Measurements from ENCODE around the gene ZNF692.
A peak's percentile ranks its signal among the peaks of the same experiment; 100 is the strongest.
"Not testable (repeated sequence)": the region's sequence is repeated elsewhere in the genome, so short reads cannot be mapped to it uniquely, and the experiment has no call there.

ZNF692 gene

DNA sequence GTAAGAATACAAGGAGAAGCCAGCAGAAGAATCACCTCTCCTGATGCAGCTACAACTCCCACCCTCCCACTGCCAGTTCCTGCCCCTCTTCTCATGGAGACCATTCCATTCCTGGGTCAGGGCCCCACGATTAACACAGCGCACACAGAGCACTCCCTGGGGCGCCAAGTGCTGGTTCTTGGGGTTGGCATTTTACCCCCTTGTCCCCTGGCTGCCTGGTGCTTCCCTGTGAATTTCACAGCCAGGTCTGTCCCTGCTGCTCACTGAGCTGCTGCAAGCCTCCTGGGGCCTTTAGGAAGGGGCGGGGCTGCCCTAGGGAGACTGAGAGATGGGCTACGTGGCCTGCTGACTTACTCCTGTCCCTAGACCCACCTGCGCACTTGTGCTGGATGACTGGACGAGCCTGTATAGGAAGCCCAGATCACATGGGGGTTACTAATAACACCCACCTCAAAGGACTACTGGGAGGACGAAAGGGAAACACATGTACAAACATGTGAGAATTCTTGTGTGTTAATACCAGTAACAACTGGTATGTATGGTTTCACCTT is 16.0 kb downstream of the ZNF692 start:
- Histone ChIP-seq H3K4me3 (ENCODE audit: low read length) (no peak overlapping the region), H3K9ac (ENCODE audit: low read length) (no peak overlapping the region), H3K27me3 (ENCODE audit: control insufficient read depth, insufficient read depth, low read length) (no peaks in the 10 kb centered on the region), H3K27ac (ENCODE audit: low read depth, low read length) (peak overlapping the region; percentile 21), H3K36me3 (ENCODE audit: control insufficient read depth, insufficient read depth, low read length) (peaks cover 27% of the 10 kb centered on the region), H3K4me1 (ENCODE audit: control insufficient read depth, insufficient read depth, low read length) (peaks cover 18% of the 10 kb centered on the region)

GRCh38 chr1:248841702-248842395 is 17.0 kb downstream of the ZNF692 start:
- Histone ChIP-seq H3K9ac (ENCODE audit: low read length) (no peak overlapping the region), H3K36me3 (ENCODE audit: control insufficient read depth, insufficient read depth, low read length) (peaks cover 19% of the 10 kb centered on the region), H3K27ac (ENCODE audit: low read depth, low read length) (peak overlapping the region; percentile 21), H3K4me1 (ENCODE audit: control insufficient read depth, insufficient read depth, low read length) (peaks cover 22% of the 10 kb centered on the region), H3K27me3 (ENCODE audit: control insufficient read depth, insufficient read depth, low read length) (no peaks in the 10 kb centered on the region), H3K4me3 (ENCODE audit: low read length) (no peak overlapping the region)

DNA sequence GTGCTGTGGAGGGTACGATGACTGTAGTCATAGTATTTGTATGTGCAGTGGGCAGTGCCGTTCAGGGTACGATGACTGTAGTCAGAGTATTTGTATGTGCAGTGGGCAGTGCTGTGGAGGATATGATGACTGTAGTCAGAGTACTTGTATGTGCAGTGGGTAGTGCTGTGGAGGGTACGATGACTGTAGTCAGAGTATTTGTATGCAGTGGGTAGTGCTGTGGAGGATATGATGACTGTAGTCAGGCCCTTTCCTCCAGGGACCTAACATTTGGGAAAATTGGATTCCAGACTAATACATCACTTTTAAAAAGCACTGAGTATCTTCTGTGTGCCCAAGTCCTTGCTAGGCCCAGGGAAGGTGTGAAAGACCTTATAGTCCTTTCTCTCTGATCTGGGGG is 17.9 kb downstream of the ZNF692 start:
- Histone ChIP-seq H3K27me3 (ENCODE audit: control insufficient read depth, insufficient read depth, low read length) (no peaks in the 10 kb centered on the region), H3K4me1 (ENCODE audit: control insufficient read depth, insufficient read depth, low read length) (peaks cover 22% of the 10 kb centered on the region), H3K4me3 (ENCODE audit: low read length) (no peak overlapping the region), H3K36me3 (ENCODE audit: control insufficient read depth, insufficient read depth, low read length) (peaks cover 12% of the 10 kb centered on the region), H3K27ac (ENCODE audit: low read depth, low read length) (no peak overlapping the region), H3K9ac (ENCODE audit: low read length) (no peak overlapping the region)

GRCh38 chr1:248839168-248839555 is 19.7 kb downstream of the ZNF692 start:
- peak overlapping the region; percentile 100 for H3K27ac ChIP-seq (ENCODE audit: low read depth, low read length)
- H3K4me3 ChIP-seq (ENCODE audit: low read length), result peak overlapping the region; percentile 89
- no peaks in the 10 kb centered on the region for H3K27me3 ChIP-seq (ENCODE audit: control insufficient read depth, insufficient read depth, low read length)
- H3K4me1 ChIP-seq (ENCODE audit: control insufficient read depth, insufficient read depth, low read length), result peaks cover 22% of the 10 kb centered on the region
- H3K9ac ChIP-seq (ENCODE audit: low read length), result peak overlapping the region; percentile 98
- peaks cover 2% of the 10 kb centered on the region for H3K36me3 ChIP-seq (ENCODE audit: control insufficient read depth, insufficient read depth, low read length)

- peak overlapping the region; percentile 89 for H3K4me3 ChIP-seq (ENCODE audit: low read length)
- H3K4me1 ChIP-seq (ENCODE audit: control insufficient read depth, insufficient read depth, low read length), result peaks cover 22% of the 10 kb centered on the region
- H3K27me3 ChIP-seq (ENCODE audit: control insufficient read depth, insufficient read depth, low read length), result no peaks in the 10 kb centered on the region
- H3K9ac ChIP-seq (ENCODE audit: low read length), result peak overlapping the region; percentile 98
- peak overlapping the region; percentile 100 for H3K27ac ChIP-seq (ENCODE audit: low read depth, low read length)
- H3K36me3 ChIP-seq (ENCODE audit: control insufficient read depth, insufficient read depth, low read length), result peaks cover 2% of the 10 kb centered on the region
These were observed 20.3 kb downstream of the ZNF692 start for GRCh38 chr1:248838357-248839167.

GRCh38 chr1:248837781-248838356 is 21.0 kb downstream of the ZNF692 start, which contains the start of gene ZNF672:
Gene ZNF672 (plus strand): TSS chr1:248838224. CDS start chr1:248847275, 9,051 bp downstream.
- Histone ChIP-seq H3K36me3 (ENCODE audit: control insufficient read depth, insufficient read depth, low read length) (peaks cover 2% of the 10 kb centered on the region), H3K27me3 (ENCODE audit: control insufficient read depth, insufficient read depth, low read length) (no peaks in the 10 kb centered on the region), H3K4me1 (ENCODE audit: control insufficient read depth, insufficient read depth, low read length) (peaks cover 22% of the 10 kb centered on the region), H3K4me3 (ENCODE audit: low read length) (peak within 1 kb of the TSS; percentile 89), H3K27ac (ENCODE audit: low read depth, low read length) (peak within 1 kb of the TSS; percentile 100), H3K9ac (ENCODE audit: low read length) (peak within 1 kb of the TSS; percentile 98)

GRCh38 chr1:248837045-248837780 is 21.7 kb downstream of the ZNF692 start:
- no peaks in the 10 kb centered on the region for H3K36me3 ChIP-seq (ENCODE audit: control insufficient read depth, insufficient read depth, low read length)
- H3K27ac ChIP-seq (ENCODE audit: low read depth, low read length), result peak overlapping the region; percentile 100
- H3K9ac ChIP-seq (ENCODE audit: low read length), result peak overlapping the region; percentile 35
- no peaks in the 10 kb centered on the region for H3K27me3 ChIP-seq (ENCODE audit: control insufficient read depth, insufficient read depth, low read length)
- peak overlapping the region; percentile 83 for H3K4me3 ChIP-seq (ENCODE audit: low read length)
- H3K4me1 ChIP-seq (ENCODE audit: control insufficient read depth, insufficient read depth, low read length), result peaks cover 16% of the 10 kb centered on the region

DNA sequence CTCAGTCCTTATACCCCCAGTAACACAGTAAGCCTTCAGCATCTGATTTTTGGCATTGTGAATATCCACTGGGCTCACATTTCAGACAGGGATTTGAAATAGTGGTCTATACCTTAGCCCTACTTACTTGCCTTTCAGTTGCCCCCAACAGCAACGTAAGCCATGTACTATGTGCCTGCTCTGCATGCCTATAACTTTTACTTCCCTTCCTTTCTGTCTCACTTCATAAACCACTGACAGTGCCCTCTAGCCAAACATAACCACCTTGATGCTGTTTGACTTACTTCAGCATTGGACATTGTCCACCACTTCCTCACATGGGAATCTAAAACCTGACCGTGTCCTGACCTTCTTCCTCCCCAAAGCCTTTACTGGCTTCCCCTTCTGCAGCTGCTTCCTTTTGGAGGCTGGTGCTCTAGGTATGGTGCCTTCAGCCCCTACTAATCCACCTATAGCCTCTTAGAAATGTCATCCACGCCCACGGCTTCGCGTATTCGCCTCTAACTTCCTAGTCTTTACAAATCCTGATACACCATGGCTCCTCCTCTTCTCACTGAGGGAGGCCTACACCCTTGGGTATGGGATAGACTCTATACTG is 24.4 kb downstream of the ZNF692 start:
- H3K27me3 ChIP-seq (ENCODE audit: control insufficient read depth, insufficient read depth, low read length), result no peaks in the 10 kb centered on the region
- H3K36me3 ChIP-seq (ENCODE audit: control insufficient read depth, insufficient read depth, low read length), result no peaks in the 10 kb centered on the region
- H3K4me1 ChIP-seq (ENCODE audit: control insufficient read depth, insufficient read depth, low read length), result peaks cover 10% of the 10 kb centered on the region
- H3K4me3 ChIP-seq (ENCODE audit: low read length), result no peak overlapping the region
- no peak overlapping the region for H3K27ac ChIP-seq (ENCODE audit: low read depth, low read length)
- H3K9ac ChIP-seq (ENCODE audit: low read length), result no peak overlapping the region

DNA sequence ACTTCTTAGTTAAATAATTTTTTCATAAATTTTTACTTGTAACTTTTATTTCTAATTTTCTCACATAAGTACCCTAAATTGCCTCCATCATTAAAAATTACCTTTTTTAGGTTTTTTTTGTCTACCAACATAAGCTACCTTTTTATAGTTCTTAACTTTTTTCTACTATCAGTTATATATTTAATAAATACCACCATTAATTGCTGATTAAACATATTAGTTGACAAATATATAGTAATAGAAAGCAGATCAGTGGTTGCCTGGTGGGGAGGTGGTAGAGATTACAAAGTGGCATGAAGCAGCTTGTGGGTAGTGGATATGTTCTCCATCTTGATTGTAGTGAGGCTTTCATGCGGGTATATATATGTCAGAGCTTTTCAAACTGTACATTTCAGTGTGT is 27.0 kb downstream of the ZNF692 start:
- Histone ChIP-seq H3K27ac (ENCODE audit: low read depth, low read length) (no peak overlapping the region), H3K36me3 (ENCODE audit: control insufficient read depth, insufficient read depth, low read length) (no peaks in the 10 kb centered on the region), H3K9ac (ENCODE audit: low read length) (no peak overlapping the region), H3K4me3 (ENCODE audit: low read length) (no peak overlapping the region), H3K4me1 (ENCODE audit: control insufficient read depth, insufficient read depth, low read length) (peaks cover 1% of the 10 kb centered on the region), H3K27me3 (ENCODE audit: control insufficient read depth, insufficient read depth, low read length) (no peaks in the 10 kb centered on the region)

- not testable (repeated sequence) for H3K4me1 ChIP-seq (ENCODE audit: control insufficient read depth, insufficient read depth, low read length); H3K36me3 ChIP-seq (ENCODE audit: control insufficient read depth, insufficient read depth, low read length); H3K9ac ChIP-seq (ENCODE audit: low read length); H3K27ac ChIP-seq (ENCODE audit: low read depth, low read length); H3K4me3 ChIP-seq (ENCODE audit: low read length); H3K27me3 ChIP-seq (ENCODE audit: control insufficient read depth, insufficient read depth, low read length)
These were observed 28.2 kb downstream of the ZNF692 start for GRCh38 chr1:248830718-248831017.

DNA sequence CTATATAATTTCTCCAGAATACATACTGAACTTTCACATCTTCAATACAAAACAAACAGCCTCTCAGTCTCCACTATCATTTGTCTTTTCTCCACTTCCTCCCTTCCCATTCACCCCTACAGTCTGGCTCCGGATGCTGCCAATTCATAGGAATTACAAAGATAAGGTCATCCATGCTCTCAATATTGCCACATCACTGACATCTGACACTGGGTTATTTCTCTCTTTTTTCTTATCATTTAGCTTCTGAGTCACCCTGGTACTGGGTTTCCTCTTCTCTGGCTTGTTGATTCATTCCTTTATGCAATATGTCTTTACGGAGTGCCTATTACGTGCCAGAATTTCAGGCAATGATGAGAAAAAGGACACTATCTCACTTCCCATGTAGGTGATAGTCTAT is 30.0 kb downstream of the ZNF692 start:
- H3K27ac ChIP-seq (ENCODE audit: low read depth, low read length), result no peak overlapping the region
- peaks cover 15% of the 10 kb centered on the region for H3K4me1 ChIP-seq (ENCODE audit: control insufficient read depth, insufficient read depth, low read length)
- H3K36me3 ChIP-seq (ENCODE audit: control insufficient read depth, insufficient read depth, low read length), result peaks cover 3% of the 10 kb centered on the region
- H3K27me3 ChIP-seq (ENCODE audit: control insufficient read depth, insufficient read depth, low read length), result no peaks in the 10 kb centered on the region
- H3K9ac ChIP-seq (ENCODE audit: low read length), result no peak overlapping the region
- H3K4me3 ChIP-seq (ENCODE audit: low read length), result no peak overlapping the region
